Measurements from ENCODE around the gene ABHD14A.
"Not testable (repeated sequence)": the region's sequence is repeated elsewhere in the genome, so short reads cannot be mapped to it uniquely, and the experiment has no call there.

ABHD14A gene

DNA sequence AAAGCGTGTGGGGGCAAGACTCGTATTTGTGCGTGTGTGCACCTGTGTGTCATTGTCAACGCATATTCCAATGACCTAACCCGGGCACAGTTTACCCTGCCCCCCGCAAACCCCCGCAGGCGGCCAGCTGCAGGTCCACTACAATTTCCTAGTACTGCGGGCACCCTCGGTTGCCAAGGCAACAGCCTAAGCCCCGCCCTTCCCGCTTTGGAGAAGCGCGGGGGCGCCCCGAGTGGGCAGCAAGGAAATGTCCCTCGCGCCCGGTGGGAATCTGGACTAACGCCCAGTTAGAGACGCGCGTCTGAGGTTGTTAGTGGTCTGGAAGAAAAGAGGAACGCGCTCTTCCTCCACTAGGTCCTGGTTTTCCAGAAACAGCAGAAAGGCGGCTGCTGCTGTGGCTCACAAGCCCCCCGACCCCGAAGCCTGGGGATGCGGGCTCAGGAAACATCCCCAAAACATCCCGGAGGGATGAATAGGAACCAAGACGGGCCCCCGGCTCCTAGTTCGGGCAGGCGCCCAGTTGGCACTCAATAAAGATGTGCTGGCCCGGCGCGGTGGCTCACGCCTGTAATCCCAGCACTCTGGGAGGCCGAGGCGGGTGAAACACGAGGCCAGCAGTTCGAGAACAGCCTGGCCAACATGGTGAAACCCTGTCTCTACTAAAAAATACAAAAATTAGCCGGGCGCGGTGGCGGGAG, 1.1 kb downstream of the ABHD14A start:
- peak; percentile 61 for DNase-seq

- no peak for DNase-seq
Measured at GRCh38 chr3:51977446-51978142, 2.7 kb downstream of the ABHD14A start.

GRCh38 chr3:51978143-51978502, 3.3 kb downstream of the ABHD14A start:
- no peak for DNase-seq

DNA sequence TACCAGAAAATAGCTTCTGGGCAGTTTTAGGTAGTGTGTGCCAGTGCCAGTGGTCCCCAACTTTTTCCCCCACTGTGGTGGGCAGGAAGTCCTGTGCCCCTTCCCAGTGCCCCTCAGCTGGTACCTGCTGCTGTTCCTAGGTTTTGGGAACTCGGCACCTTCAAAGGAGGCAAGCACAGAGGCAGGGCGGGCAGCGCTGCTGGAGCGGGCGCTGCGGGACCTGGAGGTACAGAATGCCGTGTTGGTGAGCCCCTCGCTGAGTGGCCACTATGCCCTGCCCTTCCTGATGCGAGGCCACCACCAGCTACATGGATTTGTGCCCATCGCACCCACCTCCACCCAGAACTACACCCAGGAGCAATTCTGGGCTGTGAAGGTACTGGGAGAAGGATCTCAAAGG, 5.4 kb downstream of the ABHD14A start:
- DNase-seq: no peak

- DNase-seq: no peak
Measured at GRCh38 chr3:51982352-51982837, 7.5 kb downstream of the ABHD14A start.

DNA sequence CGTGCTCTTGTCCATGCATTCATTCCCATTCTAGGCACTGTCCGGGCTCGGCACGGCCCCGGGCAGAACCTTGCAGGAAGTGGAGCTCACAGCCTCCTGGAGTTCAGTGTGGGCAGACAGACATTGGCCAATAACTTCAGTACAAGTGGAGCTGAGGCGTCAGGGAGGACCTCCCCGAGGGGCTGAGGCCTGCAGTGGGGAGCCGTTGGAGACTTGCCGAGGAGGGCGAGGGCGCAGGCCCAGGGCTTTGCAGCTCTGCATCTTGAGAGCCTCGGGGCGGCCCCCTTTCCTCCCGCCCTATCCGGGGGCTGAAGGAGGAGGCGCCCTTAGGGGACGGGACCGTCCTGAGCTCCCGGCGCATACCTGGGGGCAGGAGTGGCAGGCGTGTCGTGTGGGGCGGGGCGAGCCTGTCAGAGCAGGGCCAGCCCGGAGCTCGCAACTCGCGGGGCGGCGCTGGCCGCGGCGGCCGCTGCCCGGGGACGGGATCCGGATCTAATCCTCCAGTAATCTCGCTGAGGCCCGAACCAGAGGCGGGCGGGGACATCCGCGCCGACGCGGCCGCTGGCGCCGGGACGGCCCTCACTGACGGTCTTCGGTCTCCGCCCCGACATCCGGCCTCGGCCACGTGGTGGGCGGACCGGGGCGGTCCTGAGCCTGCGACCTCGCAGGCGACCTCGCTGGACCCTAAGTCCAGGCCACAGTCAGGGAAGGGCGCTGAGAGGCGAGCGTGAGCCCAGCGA, 8.1 kb downstream of the ABHD14A start, which contains the start of gene ACY1:
Gene ACY1, plus strand, starts transcription at position 698 of the 740 bp plus-strand sequence. CDS start 530 bp downstream, outside the sequence.
- DNase-seq: peak; percentile 87

GRCh38 chr3:51983578-51984268, 8.9 kb downstream of the ABHD14A start:
- DNase-seq: no peak

GRCh38 chr3:51984269-51984647, 9.4 kb downstream of the ABHD14A start:
- DNase-seq: no peak

- no peak for DNase-seq
Measured at GRCh38 chr3:51985063-51985462, 10.2 kb downstream of the ABHD14A start.

DNA sequence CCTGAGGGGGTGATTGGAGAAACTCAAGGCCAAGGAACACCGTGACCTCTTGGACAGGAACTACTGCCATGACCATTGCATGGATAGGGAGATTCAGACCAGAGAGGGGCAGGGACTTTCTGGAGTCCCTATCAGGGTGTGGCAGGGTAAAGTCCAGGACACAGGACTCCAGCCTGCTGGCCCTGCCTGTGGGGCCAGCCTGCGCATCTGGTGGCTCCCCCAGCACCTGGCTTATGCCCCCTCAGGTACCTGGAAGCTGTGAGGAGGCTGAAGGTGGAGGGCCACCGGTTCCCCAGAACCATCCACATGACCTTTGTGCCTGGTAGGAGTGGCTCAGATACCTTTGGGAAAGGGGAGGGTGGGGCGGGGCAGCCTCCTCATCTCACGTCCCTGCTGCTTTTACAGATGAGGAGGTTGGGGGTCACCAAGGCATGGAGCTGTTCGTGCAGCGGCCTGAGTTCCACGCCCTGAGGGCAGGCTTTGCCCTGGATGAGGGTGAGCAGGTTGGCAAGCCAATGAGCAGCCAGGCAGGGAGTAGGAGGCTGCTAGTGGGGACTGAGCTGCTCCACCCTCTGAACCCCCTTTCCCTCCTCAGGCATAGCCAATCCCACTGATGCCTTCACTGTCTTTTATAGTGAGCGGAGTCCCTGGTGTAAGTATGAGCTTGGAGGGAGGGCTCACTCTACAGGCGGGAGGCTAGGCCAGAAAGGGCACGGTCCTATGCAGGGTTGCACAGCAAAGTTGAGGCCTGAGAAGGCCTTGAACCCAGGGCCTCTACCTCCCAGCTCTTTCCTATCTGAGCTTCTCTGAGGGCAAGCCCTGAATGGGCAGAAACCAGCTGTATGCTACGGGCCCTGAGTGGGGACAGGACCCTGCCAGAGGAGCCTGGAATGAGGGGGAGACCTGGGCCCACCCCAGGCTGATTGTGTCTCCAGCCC, 11.4 kb downstream of the ABHD14A start:
- no peak for DNase-seq

DNA sequence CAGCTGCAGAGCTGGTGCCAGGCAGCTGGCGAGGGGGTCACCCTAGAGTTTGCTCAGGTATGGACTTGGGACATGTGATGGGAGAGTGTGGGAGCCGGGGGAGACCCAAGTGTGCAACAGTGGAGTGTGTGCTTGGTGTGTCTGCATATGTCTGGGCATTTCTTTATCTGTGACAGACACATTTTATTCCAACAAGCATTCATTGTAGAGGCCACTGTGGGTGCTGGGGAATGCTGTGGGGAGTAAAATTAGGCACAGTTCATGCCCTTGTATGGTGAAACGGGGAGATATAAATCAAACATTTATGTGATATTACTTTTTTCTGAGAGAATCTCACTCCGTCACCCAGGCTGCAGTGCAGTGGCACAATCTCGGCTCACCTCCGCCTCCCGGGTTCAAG, 12.7 kb downstream of the ABHD14A start:
- DNase-seq: no peak

DNA sequence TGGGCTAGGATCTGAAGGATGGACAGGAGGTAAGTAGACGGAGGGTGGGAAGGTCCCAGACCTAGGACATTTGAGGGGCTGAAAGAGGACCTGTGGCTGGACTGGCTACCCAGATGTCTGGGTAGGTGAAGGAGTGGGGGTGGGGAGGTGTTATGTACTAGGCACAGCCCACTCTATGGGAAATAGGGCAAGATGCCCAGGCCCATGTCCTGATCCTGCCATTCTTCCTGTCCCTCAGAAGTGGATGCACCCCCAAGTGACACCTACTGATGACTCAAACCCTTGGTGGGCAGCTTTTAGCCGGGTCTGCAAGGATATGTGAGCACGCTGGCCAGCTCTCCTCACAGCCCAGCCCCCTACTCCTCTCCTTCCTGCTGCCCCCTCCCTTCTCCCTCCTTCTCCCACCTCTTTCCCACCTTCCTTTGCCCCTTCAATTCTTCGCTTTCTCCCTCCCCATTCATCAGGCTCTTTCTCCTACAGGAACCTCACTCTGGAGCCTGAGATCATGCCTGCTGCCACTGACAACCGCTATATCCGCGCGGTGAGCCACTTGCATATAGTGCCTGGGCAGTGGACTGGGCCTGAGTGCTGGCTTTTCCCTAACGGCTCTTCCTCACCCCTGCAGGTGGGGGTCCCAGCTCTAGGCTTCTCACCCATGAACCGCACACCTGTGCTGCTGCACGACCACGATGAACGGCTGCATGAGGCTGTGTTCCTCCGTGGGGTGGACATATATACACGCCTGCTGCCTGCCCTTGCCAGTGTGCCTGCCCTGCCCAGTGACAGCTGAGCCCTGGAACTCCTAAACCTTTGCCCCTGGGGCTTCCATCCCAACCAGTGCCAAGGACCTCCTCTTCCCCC, 13.7 kb downstream of the ABHD14A start:
- no peak for DNase-seq

GRCh38 chr3:51990501-51990971, 15.7 kb downstream of the ABHD14A start:
- not testable (repeated sequence) for DNase-seq

GRCh38 chr3:51992017-51992682, 17.3 kb downstream of the ABHD14A start:
- DNase-seq: no peak

DNA sequence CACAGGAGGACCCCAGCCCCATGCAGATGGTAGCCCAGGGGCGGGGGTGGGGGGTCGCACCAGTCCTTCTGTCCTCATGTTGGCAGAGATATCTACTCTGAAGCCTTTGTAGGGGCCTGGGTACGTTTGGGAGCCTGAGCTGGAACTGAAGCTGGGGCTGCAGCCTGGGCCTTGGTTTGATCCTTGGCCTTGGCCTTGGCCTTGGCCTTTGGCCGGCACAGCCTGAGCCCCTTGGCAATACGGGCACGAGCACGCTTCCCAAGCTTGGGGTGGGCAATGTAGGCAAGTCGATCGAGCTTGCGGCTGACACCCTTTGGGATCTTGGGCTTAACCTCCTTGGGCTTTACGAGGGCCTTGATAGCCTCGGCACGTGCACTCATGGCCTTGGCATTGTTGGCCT, 18.8 kb downstream of the ABHD14A start:
- DNase-seq: not testable (repeated sequence)

DNA sequence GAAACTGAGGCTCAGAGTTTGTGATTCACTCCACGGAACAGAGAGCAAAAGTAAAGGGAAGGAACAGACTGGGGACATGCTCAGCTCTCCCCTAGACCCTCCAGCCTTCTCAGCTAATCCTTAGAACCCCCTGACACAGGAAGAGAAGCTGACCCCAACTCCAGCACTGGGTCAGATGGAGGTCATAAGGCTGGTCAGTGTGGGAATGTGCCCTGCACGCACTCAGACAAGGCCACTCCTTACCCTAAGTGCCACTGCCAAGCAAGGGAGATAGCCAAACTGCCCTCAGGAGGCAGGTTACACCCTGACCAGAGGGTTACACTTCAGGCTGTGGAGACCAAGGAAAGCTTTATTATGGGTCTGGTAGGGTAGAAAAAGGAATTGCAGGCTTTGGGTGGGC, 19.7 kb downstream of the ABHD14A start:
- no peak for DNase-seq

DNA sequence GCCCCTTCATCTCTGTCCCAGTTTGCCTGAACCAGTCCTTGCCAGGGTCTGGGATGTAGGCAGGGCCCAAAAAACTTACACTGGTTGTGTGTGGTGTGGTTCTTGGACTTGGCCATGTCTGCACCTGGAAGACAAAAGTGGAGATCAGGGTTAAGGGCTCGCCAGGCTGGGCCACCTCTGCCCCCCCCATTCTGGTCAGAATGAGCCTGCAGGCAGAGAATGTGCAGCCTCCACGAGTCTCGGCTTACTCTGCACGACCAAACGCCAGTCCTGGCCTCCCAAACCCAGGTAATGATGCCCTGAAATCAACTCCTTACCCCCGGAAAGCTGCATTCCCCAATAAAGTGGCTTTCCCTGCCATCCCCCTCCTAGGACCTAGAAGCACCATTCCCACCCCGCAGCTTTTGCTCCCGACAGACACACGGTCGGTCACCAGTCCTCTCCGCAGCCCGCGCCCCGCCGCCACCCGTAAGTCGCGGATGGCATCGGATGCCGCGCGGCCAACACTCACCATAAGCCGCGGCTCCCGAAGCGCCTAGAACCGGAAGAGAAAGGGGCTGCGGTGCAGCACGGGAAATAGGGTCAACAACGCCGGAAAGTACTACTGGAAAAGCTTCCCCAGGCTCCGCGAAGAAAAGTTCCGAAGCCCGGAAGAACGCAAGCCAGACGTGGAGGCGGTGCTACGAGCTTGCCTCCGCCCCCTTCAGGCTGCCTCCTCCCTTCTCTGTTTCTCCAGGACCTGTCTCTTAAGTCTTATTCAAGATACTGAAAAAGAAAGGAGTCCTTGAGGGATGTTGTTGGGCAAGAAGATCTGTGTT, 20.7 kb downstream of the ABHD14A start, which contains the start of gene RPL29:
Gene RPL29, minus strand, starts transcription at position 550 of the 818 bp plus-strand sequence. Its CDS starts 434 bp downstream, at position 116.
- DNase-seq: peak; percentile 95

DNA sequence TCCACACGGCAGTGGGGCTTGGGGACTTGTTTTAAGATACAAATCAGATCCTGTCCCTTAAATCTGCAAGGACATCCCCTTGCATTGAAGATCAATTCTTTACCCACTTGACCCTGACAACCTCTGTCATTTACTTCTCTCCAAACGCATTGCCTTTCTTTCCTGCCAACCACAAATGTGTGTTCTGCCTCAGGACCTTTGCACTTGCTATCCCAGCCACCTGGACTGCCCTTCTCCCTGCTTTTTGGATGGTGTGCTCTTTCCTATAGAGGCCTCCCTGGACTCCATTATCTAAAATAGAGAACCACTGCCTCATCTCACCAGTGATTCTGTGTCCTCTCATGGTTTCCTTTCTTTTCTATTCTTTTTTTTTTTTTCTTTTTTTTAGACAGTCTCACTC, 22.3 kb downstream of the ABHD14A start:
- no peak for DNase-seq

All from EL (cell line).